Heart left ventricle (tissue), 13 donors: Measurements from ENCODE around the gene SHOX.

Source experiments
- POLR2A ChIP-seq, 2 donors: fragments of 450-650 bp; IDR thresholded peaks; one replicate each; pipeline ENCODE4 v1.6.1; 2017; ENCODE audit warnings: antibody characterized with exemption in 2 of 2, mild to moderate bottlenecking in 2 of 2, moderate library complexity in 2 of 2
- TF ChIP-seq, protein P1 (sequence below), 12 donors: fragments of 200-600 bp; sonication (generic) in 4 of 12; IDR thresholded peaks; one replicate each; pipeline versions ENCODE4 v1.5.0 to v1.8.0; 2018 to 2022; ENCODE audit warnings: antibody characterized with exemption in 12 of 12, mild to moderate bottlenecking in 5 of 12
- donor health status: ischemic (EF 13 %, LVEDD 7.1; RV severe dilation, severe dysfunction).
- donor health status: DM: no; HTN: yes; CAD: no.
- donor health status: DM: no; HTN: no; CAD: no.
- donor health status: ischemic (EF 25% LVEDD 6.9; RV normal size, moderate dysfunction).
- donor health status: ischemic (EF 25% LVEDD 5.7; RV mildly dilated, moderate dysfunction).
- donor health status: ischemic (EF 35%, LVEDD 5.7; RV mildly dilated, moderate dysfunction).
- donor health status: nonischemic (EF 11% LVEDD 7.7; RV severe dilation, severe dysfunction).
- donor health status: DM: yes; HTN: yes; CAD: no.
- donor health status: PGD.
- donor health status: ischemic (EF 29% LVEDD 5.4; RV normal size, mild dysfunction).
- donor health status: nonischemic (EF 23%, LVEDD 6.1; RV moderate dilation, normal function).

DNA sequence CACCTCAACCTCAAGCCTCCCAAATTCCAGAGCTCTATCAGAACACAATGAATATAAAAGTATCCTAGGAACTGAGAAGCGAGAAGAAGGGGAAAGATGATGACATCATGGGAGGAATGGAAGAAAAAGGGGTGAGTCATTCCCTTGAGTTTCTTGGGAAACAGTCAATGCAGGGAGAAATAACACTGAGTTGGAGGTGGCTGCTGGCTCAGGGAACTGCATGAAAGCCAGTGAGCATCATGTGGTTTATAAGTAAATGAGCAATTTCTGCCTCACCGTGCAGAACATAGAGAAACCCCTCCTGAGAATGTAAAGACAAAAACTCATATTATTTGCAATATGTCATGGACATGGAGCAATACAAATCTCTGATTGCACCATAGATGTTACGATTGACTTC is 73.3 kb downstream of the SHOX start:
- TF ChIP-seq, protein P1, sequence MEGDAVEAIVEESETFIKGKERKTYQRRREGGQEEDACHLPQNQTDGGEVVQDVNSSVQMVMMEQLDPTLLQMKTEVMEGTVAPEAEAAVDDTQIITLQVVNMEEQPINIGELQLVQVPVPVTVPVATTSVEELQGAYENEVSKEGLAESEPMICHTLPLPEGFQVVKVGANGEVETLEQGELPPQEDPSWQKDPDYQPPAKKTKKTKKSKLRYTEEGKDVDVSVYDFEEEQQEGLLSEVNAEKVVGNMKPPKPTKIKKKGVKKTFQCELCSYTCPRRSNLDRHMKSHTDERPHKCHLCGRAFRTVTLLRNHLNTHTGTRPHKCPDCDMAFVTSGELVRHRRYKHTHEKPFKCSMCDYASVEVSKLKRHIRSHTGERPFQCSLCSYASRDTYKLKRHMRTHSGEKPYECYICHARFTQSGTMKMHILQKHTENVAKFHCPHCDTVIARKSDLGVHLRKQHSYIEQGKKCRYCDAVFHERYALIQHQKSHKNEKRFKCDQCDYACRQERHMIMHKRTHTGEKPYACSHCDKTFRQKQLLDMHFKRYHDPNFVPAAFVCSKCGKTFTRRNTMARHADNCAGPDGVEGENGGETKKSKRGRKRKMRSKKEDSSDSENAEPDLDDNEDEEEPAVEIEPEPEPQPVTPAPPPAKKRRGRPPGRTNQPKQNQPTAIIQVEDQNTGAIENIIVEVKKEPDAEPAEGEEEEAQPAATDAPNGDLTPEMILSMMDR (IDR thresholded peaks at IDR 0.05) = no peak
- TF ChIP-seq POLR2A (IDR thresholded peaks at IDR 0.05) = no peak
